Measurements from ENCODE around the gene PTPRG.

DNA sequence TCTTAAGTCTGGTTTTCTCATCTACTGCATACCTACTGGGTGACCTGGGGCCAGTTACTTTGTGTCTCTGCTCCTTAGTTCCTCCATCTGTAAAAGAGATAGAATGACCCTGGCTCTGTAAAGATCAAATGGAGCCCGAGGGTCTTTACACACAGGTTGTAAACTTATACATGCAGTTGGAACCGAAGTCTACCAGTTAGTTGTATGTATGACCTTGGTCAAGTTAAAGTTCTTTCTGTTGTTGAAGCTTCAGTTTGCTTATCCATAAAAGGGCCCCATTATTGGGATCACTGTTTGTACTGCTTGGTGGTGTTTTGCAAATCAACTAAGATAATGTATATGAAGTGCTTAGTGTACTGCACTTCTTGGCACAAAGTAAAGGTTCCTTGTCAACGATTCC, 186.9 kb downstream of the PTPRG start:
- TF ChIP-seq POLR2A (IDR thresholded peaks at IDR 0.05), result no peak
- TF ChIP-seq, protein P1, sequence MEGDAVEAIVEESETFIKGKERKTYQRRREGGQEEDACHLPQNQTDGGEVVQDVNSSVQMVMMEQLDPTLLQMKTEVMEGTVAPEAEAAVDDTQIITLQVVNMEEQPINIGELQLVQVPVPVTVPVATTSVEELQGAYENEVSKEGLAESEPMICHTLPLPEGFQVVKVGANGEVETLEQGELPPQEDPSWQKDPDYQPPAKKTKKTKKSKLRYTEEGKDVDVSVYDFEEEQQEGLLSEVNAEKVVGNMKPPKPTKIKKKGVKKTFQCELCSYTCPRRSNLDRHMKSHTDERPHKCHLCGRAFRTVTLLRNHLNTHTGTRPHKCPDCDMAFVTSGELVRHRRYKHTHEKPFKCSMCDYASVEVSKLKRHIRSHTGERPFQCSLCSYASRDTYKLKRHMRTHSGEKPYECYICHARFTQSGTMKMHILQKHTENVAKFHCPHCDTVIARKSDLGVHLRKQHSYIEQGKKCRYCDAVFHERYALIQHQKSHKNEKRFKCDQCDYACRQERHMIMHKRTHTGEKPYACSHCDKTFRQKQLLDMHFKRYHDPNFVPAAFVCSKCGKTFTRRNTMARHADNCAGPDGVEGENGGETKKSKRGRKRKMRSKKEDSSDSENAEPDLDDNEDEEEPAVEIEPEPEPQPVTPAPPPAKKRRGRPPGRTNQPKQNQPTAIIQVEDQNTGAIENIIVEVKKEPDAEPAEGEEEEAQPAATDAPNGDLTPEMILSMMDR (IDR thresholded peaks at IDR 0.05), result no peak

All from body of pancreas (tissue), 4 donors.